DND-41 (cell line): ENCODE results near the gene OLFML2A.

Source experiments
- CTCF ChIP-seq: IDR thresholded peaks from 2 replicates; pipeline ENCODE4 v1.5.1; 2012; ENCODE audit warnings: borderline replicate concordance, low read length, moderate library complexity, mild to moderate bottlenecking; ENCODE audit not compliant: poor library complexity, severe bottlenecking; ENCODE audit errors: extremely low read depth
- EZH2 ChIP-seq: IDR thresholded peaks from 3 replicates; pipeline ENCODE4 v1.6.1; 2012; ENCODE audit warnings: borderline replicate concordance, low read depth, mild to moderate bottlenecking, moderate library complexity, low read length, inconsistent platforms; ENCODE audit not compliant: severe bottlenecking

DNA sequence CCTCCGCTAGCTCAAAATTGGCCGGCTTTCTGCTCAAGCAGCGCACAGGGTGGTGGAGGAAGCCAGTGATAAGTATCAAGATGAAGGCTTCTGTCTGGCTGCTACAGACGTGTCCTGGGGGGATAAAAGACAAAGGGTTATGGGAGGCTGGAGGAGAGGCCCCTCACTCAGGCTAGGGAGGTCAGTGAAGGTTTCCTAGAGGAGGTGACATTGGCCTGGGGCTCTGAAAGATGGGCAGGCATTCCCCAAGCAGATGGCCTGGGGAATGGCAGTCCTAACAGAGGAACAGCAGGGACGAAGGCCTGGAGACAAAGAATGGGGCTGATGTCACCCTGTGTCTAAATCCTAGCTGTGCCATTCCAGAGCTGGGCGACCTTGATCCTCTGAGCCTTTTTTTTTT is 32.3 kb downstream of the OLFML2A start:
- TF ChIP-seq CTCF (no peak), EZH2 (no peak)
